CD4-positive, alpha-beta T cell treated with Interleukin-12 subunit alpha and Interleukin-12 subunit beta, for 1 hour (primary cell): Measurements from ENCODE around the gene CALD1.
A peak's percentile ranks its signal among the peaks of the same experiment; 100 is the strongest.

ENCODE experiments used
- DNase-seq: peaks from one replicate; pipeline ENCODE4 v3.0.0-alpha.2; 2020

Gene CALD1

DNA sequence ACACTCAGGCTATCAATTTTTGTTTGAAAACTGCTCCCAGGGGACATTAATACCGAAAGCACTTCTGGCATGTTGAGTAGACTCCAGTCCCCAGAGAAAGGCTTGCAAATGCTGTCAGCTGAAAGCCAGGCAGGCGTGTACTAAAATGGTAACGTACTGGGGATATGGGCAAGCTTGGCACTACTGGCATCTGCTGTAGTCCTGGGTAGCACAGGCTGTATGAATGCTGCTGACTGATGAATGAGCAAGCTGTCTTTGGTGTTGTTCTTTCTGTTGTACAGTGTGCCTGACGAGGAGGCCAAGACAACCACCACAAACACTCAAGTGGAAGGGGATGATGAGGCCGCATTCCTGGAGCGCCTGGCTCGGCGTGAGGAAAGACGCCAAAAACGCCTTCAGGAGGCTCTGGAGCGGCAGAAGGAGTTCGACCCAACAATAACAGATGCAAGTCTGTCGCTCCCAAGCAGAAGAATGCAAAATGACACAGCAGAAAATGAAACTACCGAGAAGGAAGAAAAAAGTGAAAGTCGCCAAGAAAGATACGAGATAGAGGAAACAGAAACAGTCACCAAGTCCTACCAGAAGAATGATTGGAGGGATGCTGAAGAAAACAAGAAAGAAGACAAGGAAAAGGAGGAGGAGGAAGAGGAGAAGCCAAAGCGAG is 153.4 kb downstream of the CALD1 start:
- no peak for DNase-seq

DNA sequence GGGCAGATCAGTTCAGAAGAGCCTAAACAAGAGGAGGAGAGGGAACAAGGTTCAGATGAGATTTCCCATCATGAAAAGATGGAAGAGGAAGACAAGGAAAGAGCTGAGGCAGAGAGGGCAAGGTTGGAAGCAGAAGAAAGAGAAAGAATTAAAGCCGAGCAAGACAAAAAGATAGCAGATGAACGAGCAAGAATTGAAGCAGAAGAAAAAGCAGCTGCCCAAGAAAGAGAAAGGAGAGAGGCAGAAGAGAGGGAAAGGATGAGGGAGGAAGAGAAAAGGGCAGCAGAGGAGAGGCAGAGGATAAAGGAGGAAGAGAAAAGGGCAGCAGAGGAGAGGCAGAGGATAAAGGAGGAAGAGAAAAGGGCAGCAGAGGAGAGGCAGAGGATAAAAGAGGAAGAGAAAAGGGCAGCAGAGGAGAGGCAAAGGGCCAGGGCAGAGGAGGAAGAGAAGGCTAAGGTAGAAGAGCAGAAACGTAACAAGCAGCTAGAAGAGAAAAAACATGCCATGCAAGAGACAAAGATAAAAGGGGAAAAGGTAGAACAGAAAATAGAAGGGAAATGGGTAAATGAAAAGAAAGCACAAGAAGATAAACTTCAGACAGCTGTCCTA is 154.1 kb downstream of the CALD1 start:
- DNase-seq: no peak

DNA sequence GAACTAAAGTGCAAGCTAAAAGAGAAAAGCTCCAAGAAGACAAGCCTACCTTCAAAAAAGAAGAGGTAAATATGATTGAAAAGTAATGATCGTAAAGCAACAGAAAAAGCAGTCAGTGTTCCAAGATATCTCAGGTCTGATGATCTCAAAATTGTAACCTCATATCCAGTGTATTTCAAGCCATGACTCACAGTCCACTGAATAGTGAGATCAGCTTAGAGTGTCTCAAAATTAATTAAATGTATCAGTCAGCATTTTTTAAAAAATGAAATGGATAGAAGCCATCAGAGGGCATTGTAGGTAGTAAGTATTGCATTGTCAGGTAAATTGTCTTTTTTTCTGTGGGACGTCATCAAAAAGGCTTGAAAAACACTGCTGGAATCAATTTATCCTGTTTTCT is 156.3 kb downstream of the CALD1 start:
- no peak for DNase-seq

DNA sequence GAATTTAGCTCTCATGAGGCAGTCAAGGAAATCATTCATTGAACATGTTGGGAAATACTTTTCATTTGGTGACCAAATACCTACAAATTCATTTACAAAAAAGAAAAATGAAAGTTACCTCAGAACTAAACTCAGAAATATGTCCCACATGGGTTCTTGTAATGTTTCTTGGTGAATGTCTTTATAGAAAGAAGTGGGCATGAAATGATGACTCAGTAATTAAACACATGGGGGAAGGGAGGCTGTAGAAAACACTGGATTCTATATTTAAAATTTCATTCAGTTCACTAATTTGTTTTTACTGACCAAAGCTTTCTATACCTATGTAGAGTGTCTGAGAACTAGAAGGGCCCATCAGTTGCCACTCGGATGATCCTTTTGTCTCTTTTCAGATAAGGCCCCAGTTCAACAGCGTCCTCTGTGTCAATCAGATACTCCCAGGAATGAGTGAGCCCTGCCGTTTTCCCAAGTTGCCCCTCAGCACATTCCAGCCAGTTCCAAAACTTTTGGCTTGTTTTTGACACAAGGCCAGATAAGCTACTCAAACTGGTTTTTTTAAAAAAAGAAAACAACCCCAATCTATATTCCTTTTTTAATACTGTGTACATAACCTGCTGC is 157.6 kb downstream of the CALD1 start:
- no peak for DNase-seq

DNA sequence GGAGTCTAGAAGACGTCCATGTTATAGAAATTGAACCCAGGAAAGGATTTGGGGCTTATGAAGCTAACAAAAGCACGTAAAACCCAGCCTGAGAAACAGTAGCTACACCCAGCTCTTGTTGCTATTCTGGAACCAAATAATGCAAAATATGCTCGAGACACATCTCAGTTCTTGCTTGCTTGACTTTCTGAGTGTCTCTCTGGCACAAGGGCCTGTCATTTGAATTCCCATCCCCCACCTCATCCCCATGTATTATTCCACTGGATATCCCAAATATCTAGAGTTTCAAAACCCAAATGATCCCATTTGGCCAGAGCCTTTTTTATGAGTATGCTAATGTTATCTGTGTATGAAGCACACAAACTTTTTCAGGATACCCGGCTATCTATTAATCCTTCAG is 158.7 kb downstream of the CALD1 start:
- DNase-seq: no peak

DNA sequence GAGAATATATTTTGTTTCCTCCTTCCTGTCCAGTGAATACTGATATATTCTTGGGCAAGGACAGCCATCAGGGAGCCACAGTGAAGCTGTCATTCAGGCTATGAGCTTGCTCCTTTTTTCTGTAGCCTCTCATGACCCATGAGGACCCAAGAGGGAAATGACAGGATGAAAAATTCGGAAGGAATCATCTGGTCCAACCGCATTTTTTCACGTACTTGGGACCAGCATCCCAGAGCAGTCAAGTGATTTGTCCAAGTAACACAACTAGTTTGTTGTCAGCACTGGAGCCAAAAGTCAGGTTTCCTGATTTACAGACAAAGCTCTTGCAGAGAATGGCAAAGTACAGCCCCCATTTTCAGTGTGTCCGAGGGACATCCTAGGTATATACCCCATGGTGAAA is 159.7 kb downstream of the CALD1 start:
- no peak for DNase-seq

DNA sequence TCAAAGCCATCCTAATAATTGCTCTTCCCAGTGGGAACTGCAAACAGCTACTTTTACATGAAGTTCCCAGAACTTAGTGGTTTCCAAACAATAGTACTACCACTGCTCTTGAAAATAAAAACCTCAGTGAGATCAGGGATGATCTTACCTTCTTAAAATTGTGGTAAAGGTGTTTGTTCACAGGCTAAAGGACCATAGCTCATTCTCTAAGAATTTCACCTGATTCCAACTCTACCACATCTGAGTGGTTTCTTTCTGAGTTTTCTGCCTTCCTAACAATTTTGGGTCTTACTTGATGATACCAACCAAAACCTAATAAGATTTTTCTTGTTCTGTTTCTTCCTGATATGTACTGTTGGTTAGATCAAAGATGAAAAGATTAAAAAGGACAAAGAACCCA is 161.3 kb downstream of the CALD1 start:
- DNase-seq: no peak

DNA sequence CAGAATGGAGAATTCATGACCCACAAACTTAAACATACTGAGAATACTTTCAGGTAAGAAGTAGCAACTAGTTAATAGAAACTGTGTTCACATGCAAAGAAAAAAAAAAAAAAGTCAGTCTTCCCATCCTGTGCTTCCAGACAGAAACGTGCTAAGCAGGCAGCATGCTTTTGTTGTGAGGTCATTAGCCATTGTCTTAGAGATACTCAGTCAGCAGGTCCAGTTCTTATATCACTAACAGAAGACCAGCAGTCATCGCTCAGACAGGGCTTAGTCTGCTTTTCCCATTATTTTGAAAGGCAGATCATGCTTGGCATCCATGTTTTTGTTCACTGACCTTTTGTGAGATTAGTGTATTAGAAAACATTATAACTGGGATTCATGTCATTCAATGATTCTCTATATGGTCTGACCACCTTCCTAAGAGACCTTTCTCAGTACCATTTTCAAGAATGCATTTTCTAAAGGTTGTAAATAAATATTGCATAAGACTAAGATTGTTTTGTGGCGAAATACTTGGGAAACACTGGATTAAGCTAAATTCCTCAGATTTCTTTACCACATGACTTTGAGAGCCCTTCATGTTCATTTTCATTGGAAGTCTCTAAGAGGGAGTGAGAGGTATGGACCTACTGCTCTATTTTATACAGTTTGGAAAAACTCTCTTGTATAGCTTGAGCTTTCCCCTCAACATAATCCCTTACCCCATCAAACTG is 161.9 kb downstream of the CALD1 start:
- DNase-seq: no peak

DNA sequence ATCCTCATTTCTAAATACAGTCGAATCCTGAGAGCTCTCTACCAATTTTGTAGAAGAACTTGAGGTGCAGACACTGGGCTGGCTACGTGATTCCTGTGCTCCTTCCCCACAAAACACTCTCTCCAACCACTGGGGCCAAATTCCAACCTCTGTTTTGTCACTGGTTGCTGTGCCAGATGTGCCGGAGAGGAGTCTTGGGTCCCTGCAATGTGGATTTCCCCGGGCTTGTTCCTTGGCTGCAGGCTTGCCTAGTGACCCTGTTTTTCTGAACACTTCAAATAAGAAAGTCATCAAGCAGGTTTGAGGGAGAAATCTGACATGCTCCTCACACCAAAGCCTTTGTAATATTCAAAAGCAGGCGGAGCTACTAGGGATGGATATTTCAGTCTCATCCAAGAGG is 162.5 kb downstream of the CALD1 start:
- no peak for DNase-seq

DNA sequence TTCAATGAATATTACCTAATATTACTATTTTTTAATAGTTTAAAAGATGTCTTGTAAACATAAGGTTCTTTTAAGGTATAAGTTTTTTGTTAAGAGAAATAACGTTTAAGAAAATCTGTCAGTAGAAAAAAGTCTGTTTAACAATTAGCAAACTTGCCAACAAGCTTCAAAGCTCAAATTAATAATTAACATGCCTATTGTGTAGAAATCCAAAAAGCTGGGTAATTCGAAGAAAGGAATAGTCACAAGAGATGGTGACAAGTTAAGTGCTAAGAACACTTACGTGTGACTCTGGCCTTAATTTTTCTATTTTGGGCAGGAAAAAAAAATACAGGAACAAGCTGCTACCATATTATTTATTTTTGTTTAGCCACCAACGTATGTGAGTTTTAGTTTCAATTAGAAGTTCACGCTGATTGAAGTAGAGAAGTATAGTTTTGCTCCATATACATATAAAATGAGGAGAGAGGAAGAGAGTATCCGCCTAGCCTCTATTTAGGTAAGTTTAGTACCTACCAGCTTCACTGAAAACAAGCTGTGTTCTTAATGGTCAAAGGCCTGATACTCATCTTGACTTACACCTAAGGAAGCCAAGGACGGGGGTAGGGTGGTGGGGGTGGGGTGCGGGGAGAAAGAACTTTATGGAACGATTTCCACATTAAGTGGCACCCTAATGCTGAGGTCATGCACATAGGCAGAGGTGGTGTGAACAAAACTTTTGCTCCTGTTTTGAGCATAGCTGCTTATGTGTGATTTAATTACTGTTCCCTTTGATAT is 163.4 kb downstream of the CALD1 start:
- no peak for DNase-seq

DNA sequence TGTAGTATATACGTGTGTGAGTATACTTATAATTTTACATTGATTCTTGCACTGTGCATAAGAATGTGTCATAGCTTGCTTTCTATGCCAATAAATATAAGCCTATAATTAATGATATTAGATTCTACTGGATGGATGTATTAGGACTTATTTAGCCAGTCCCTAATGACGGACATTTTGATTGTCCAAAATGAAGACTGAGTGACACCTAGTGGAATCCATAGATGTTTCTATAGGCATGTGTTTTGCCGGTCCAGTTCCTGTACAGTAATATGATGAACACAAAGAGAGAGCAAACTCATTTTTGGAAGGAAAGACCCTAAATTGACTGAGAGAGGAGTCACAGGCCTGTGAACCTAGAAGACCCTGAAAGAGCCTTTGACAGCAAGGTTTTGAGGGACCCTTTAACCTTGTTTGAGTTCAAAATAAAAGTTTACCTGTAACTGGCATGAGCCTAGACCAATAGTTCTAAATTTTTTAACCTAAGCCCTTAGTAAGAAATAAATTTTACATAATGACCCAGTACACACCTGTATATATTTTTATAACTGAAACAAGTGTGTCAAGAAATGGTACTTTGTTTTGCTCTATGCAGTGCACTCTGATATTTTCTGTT is 164.5 kb downstream of the CALD1 start:
- no peak for DNase-seq

DNA sequence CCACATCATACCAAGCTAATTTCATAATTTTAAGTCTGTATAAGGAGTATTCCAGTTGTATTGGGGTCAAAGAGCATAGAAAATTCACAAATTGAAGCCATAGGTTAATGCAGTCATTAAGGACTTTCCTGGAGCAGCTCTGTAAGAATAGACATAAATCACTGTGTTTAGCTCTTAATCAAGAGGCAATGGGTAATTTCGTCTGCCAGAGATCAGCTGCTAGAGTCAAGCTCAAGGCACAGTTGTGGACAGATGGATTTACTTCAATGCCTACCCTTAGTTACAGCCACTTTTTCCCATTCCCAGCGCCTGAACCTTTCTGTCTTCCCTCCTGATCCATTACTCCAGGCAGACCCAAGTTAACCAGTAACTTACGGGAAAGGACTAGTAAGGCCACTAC is 166.3 kb downstream of the CALD1 start:
- DNase-seq: no peak

DNA sequence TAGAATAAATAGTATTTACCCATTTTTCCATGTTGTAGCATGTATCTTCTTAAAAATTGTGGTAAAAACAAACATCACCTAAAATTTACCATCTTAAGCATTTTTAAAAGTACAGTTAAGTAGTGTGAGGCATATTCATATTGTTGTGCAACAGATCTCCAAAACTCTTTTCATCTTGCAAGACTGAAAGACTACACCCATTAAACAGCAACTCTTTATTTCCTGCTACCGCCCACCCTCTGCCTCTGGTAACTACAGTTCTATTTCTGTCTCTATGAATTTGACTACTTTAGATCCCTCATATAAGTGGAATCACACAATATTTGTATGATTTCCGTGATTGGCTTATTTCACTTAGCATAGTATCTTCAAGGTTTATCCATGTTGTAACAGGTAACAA is 166.8 kb downstream of the CALD1 start:
- no peak for DNase-seq

DNA sequence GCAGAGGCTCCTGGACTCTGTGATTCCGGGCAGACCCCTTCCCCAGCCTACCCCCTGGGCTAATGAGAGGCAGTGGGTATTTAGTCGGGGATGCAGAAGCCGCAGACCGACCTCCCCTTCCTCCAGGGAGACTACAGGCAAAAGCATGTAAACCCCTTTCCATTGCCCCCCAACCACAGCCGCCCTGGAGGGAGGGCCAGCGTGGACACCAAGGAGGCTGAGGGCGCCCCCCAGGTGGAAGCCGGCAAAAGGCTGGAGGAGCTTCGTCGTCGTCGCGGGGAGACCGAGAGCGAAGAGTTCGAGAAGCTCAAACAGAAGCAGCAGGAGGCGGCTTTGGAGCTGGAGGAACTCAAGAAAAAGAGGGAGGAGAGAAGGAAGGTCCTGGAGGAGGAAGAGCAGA is 167.9 kb downstream of the CALD1 start:
- no peak for DNase-seq

DNA sequence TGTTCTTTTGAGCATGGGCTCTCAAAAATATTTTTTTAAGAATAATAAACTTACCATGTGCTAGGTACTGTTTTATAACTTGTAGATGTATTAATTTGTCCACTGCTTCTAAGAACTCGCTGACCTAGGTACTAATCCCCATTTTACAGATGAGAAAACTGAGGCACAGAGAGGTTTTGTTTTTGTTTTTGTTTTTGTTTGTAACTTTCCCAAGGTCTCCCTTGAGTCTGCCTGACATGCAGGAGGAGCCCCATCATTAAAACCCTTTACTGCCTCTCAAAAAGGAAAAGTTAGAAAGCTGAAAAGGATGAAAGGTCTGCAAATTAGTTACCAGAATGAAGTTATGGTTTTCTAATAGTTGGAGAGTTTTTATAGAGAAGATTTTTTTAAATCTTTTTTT is 168.4 kb downstream of the CALD1 start:
- DNase-seq: no peak

DNA sequence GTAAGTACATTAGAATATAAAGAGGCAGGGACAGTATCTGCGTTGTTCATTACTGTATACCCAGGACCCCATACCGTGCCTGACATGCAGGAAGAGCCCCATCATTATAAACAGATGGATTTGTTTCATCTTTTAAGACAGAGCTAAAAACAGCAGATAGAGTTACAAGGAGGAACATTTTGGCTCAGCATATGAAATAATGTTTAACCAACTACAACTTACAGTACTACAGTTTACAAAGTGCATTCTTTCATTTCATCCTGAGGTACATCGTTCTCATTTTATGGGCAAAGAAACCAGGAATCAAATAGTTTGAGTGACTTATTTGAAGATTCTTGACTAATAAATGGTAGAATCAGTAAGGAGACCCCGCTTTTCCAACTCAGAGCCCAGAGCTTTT is 168.8 kb downstream of the CALD1 start:
- DNase-seq: no peak

DNA sequence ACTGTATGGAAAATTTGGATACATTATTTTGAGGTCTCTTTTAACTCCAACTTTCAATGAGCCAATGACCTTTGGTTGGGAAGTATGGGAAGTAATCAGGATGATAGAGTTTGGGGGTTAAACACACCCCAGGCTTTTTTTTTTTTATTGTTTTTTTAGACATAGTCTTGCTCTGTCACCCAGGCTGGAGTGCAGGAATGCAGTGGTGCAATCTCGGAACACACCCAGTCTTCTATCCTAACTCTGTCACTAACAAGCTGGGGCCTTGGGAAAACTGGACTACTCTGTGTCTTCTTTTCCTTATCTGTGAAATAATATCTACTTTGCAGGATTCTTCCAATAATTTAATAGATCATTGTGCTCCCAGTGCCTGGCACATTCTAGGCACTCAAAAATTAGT is 169.3 kb downstream of the CALD1 start:
- DNase-seq: no peak

DNA sequence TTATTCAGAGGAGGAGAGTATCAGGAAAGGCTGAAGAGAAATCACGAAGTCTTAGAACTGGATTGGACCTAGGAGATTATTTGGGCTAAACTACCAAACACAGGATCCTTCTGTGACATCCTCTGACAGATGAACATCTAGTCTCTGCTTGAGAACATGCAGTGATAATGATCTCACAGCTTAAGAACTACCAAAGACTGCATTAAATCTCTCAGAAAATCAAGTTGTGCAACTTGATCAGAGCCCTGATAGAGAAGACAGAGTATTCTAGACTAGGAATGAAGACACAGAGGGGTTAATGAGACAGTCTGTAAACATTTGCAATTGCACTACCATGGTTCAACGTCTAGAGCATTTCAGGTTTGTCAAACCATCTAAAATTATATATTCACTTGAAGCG is 169.7 kb downstream of the CALD1 start:
- no peak for DNase-seq

DNA sequence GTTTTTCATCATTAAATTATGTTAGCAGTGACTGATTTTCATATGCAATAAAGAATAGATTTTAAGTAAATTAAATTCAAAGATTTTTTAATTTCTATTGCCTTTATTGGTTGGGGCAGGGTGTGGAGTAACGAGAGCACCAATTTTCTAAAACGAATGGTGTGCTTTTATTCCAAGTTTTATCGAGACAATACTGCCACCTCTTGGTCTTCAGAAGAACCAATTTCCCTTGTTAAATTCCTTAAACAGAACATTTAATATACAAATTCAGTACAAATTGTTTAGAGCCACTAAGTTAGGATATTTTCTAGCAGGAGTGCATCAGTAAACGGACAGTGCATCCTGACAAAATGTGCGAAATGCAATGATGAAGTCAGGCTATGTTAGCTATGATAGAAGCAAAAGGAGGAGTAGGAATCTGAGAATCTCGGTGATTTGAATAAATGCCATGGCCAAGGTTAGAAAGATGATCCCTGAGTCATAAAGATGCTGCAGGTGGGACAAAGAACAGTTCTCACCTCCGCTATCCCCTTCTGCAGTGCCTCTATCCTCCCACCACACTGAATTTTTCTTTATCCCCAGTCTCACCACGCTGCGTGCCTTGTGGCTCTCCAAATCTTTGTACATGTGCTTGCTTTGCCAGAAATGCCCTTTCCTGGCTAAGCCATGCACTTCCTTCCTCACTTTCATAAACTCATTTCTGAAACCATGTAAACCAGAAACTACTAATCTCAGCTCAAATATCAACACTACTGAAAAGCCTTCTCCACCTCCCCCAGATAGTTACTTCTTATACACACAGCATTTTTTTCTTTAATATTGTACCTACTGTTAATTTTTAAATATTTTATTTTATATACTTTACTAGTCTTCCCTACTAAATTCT is 175.0 kb downstream of the CALD1 start:
- peak; percentile 45 for DNase-seq

DNA sequence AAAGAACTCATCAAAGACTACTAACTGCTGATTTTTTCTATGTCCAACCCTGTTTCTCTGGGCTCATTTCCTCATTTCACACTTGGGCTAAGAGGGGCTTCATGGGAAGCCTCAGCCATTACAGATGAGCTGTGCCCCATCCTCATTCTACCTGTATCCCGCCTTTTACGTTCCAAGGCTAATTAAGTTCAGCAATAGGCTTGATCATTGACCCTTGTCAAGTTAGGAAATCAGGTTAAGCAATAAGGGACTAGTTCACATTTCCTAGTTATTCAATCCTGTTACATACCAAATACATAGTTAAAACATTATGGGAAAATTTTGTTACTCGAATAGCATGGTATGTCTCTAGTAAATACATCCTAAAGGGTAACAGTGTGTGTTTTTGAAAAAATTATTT is 177.6 kb downstream of the CALD1 start:
- no peak for DNase-seq

DNA sequence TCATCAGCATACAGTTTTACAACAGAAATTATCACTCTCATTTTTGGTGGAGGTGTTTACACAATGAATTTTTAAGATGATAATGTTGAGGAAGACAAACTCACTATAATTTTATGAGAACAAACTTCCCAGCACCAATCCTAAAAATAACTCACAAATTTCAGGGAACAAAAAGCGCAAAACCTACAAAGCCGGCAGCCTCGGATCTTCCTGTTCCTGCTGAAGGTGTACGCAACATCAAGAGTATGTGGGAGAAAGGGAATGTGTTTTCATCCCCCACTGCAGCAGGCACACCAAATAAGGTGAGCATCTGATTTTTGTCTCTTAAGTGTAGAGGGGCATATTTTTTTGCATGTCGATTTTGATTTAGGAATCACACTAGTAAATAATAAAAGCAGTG is 180.4 kb downstream of the CALD1 start:
- DNase-seq: no peak

DNA sequence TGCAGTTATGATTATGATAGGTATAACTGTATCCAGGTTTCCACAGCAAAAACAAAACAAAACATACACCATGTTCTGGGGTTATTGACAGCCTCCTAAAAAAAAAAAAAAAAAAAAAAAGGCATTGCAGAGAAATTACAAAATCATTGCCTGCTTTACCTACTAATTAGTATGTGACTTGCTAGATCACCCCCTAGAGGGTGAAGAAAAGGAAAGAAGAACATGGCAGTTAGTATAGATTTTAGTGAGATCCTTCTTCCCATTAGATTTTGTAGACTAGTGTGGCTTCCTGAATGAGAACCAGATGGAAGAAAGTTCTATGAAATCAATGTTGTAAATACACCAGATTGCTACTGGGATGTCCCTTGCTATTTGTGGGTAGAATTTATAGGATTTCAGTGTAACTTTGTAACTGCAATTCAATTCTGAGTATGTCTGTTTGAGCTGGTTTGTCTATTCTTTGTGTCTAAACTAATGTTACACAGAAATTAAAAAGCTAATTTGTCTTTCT is 182.9 kb downstream of the CALD1 start:
- DNase-seq: no peak
